ENCODE results near the gene PDZD2. TPM values are rescaled to one million over a fixed set of nuclear protein-coding genes. Genes with fewer than 3 reads are reported as not detected.

PDZD2 gene
- total and polyA plus RNA-seq, 2 donors (not counting 3 experiments of a cell fraction or from before 2014, with no cell fraction given), result 0.66 to 6.9 TPM

GRCh38 chr5:32098291-32098690 lies 459.4 kb downstream of the PDZD2 start:
- CTCF ChIA-PET, result interaction anchor here (1.3 to 1.8 kb wide), 5 partner anchors 10 to 272 kb away, joined by 4 to 9 read pairs (median 6); no protein-coding TSS in a partner anchor
- Histone ChIP-seq H3K36me3 (ENCODE audit: control insufficient read depth in 2 of 2, extremely low read depth in 1 of 2, insufficient read depth in 2 of 2, low read length in 2 of 2) (peaks cover 3 to 4% of the 10 kb centered on the region in 2 experiments), H3K9ac (replicated peaks; ENCODE audit: extremely low read depth, insufficient read depth, low read length) (peak overlapping the region; percentile 91), H3K9me3 (replicated peaks; ENCODE audit: control insufficient read depth, insufficient read depth, low read length) (no peaks in the 10 kb centered on the region), H4K20me1 (replicated peaks; ENCODE audit: control insufficient read depth, extremely low read depth, insufficient read depth, low read length) (no peaks in the 10 kb centered on the region), H3K27me3 (ENCODE audit: control insufficient read depth in 2 of 2, insufficient read depth in 2 of 2, low read length in 2 of 2) (no peaks in the 10 kb centered on the region), H2AFZ (ENCODE audit: low read depth, low read length) (no peak overlapping the region), H3K79me2 (ENCODE audit: control insufficient read depth, insufficient read depth, low read length) (no peaks in the 10 kb centered on the region), H3K4me2 (ENCODE audit: insufficient read depth, low read length) (peak overlapping the region; percentile 86), H3K4me1 (ENCODE audit: control insufficient read depth, extremely low read depth, insufficient read depth, low read length) (peaks cover 45% of the 10 kb centered on the region), H3K4me3 (replicated peaks in 1 of 3; ENCODE audit: insufficient read depth in 1 of 3, low read depth in 1 of 3, low read length in 3 of 3) (peak overlapping the region in 1 of 3 experiments; percentile 43), H3K27ac (ENCODE audit: insufficient read depth, low read depth, low read length) (peak overlapping the region; percentile 96), H3K9me1 (replicated peaks; ENCODE audit: control insufficient read depth, extremely low read depth, insufficient read depth, low read length) (no peaks in the 10 kb centered on the region)
- POLR2A ChIA-PET, result interaction anchor here (1.5 kb wide), 1 partner anchor 75 kb away, joined by 4 read pairs; no protein-coding TSS in a partner anchor
- dilution Hi-C loops (cut with MboI; ENCODE audit: extremely low pct_ligation_motif_present, low sequenced_read_pairs) (no loop called here), intact Hi-C loops (cut with micrococcal nuclease) (loop anchor here (1.0 to 5.0 kb wide), 6 partner anchors 76 to 1343 kb away; partner anchors contain the start of genes GOLPH3, SUB1 and TARS1)
- TF ChIP-seq, protein P1, sequence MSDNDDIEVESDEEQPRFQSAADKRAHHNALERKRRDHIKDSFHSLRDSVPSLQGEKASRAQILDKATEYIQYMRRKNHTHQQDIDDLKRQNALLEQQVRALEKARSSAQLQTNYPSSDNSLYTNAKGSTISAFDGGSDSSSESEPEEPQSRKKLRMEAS (IDR thresholded peaks at IDR 0.05; ENCODE audit: insufficient read depth, insufficient read length), result no peak
- no peak for TF ChIP-seq CTCF (IDR thresholded peaks at IDR 0.05; ENCODE audit: extremely low read depth in 1 of 2, insufficient read depth in 1 of 2, low read depth in 1 of 2, low read length in 2 of 2)
- no peak for TF ChIP-seq POLR2AphosphoS5 (IDR thresholded peaks at IDR 0.05; ENCODE audit: insufficient read depth, low read depth, low read length)
- no peak for TF ChIP-seq EZH2 (IDR thresholded peaks at IDR 0.05; ENCODE audit: borderline replicate concordance, low read depth, low read length, severe bottlenecking)
- TF ChIP-seq MYC (IDR thresholded peaks at IDR 0.05; ENCODE audit: low read depth, low read length), result no peak
- TSS peak; percentile 55 for BruUV-seq (replicated peaks)
- FAIRE-seq (no peak), DNase-seq (ENCODE audit: low read depth, low spot score) (peak; percentile 96)

Measured in endothelial cell of umbilical vein (primary cell).